IPS DF 6.9 (cell line): ENCODE measurements around the gene COL15A1.

Source experiments
- DNase-seq: peaks from one replicate; pipeline ENCODE4 v3.0.0-alpha.2; 2013; ENCODE audit warnings: low read depth, low spot score
- H3K27ac ChIP-seq: one replicate; pipeline ENCODE4 v1.5.1; 2013; ENCODE audit warnings: low read length, control low read depth
- H3K27me3 ChIP-seq: 2 replicates; pipeline ENCODE4 v1.6.1; 2013; ENCODE audit warnings: mild to moderate bottlenecking, low read length; ENCODE audit not compliant: control insufficient read depth, insufficient read depth
- H3K36me3 ChIP-seq: 2 replicates; pipeline ENCODE4 v1.6.1; 2013; ENCODE audit warnings: low read length; ENCODE audit not compliant: control insufficient read depth, insufficient read depth
- H3K4me1 ChIP-seq: 2 replicates; pipeline ENCODE4 v1.6.1; 2013; ENCODE audit warnings: low read length; ENCODE audit not compliant: control insufficient read depth, insufficient read depth
- H3K4me3 ChIP-seq: 2 replicates; pipeline ENCODE4 v1.5.1; 2013; ENCODE audit warnings: mild to moderate bottlenecking, low read length
- H3K9me3 ChIP-seq: 2 replicates; pipeline ENCODE4 v1.6.1; 2013; ENCODE audit warnings: low read length, inconsistent platforms; ENCODE audit not compliant: control insufficient read depth, insufficient read depth
- WGBS: extraction: QIAGEN DNeasy Blood & Tissue Kit; methylation state at CpG from one replicate; pipeline ENCODE4 v1.1.7; 2013; ENCODE audit warnings: mixed read lengths, missing lambda C conversion rate; ENCODE audit not compliant: insufficient read length, insufficient coverage; 5-methylcytosine and 5-hydroxymethylcytosine counted together

Gene COL15A1

DNA sequence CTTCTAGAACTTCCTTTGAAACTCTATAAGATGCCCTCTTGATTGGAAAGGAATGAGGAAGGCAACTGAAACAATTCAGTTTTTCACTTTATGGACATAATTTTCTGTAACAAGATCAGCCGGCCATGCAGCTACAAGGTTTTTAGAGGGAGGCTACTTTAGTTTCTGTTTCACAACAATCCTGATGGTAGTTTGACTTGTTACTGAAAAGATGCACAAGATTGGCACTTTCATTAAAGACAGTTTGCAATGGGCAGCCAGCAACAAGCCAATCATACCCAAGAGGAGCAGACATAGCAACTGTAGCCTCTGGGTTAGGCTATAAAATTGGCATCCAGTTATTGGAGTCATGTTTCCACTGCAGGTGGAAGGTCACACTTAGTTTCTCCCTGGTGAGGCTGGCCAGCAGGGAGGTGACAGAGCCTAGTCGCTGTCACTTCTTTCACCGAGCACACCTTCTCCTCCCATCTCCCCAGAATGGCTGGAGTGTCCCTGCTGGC lies 87.0 kb downstream of the COL15A1 start:
- no peaks in the 10 kb centered on the region for H3K36me3 ChIP-seq
- no peak for DNase-seq
- no peaks in the 10 kb centered on the region for H3K27me3 ChIP-seq
- WGBS, result no CpG with 5 or more reads among the region's 3 CpGs
- H3K27ac ChIP-seq, result no peak overlapping the region
- no peaks in the 10 kb centered on the region for H3K9me3 ChIP-seq
- no peaks in the 10 kb centered on the region for H3K4me1 ChIP-seq
- no peak overlapping the region for H3K4me3 ChIP-seq

DNA sequence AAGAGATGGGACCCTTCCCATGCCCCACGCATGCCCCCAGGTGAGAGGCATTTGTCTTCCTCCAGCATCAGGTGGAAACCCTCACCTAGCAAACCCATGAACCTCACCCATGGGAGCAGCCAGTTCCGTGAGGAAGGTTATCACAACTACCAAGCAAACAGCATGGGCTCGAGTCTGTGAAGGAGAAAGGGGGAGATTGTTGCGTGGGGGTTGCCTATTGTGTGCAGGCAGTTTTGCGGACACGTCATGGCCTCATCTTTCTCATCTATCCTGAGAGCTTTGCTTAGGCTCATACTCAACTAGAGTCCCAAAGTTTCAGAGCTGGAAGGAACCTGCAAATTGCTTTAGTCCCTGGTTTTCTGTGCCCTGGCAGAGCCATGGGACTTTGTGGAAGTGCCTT lies 87.6 kb downstream of the COL15A1 start:
- H3K4me3 ChIP-seq, result no peak overlapping the region
- no peaks in the 10 kb centered on the region for H3K9me3 ChIP-seq
- DNase-seq, result no peak
- no CpG with 5 or more reads among the region's 6 CpGs for WGBS
- no peak overlapping the region for H3K27ac ChIP-seq
- no peaks in the 10 kb centered on the region for H3K36me3 ChIP-seq
- H3K4me1 ChIP-seq, result no peaks in the 10 kb centered on the region
- H3K27me3 ChIP-seq, result no peaks in the 10 kb centered on the region

DNA sequence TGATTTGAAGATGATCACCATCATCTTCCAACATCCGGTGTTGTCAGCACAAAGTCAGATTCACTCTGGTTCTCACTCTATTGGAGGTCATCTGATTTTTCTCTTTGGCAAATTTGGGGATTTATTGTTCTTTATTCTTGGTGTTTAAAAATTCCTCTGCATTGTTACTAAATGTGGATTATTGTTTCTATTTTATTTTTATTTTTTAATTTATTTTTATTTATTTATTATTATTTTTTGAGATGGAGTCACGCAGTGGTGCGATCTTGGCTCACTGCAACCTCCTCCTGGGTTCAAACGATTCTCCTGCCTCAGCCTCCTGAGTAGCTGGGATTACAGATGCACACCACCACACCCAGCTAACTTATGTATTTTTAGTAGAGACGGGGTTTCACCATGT lies 88.3 kb downstream of the COL15A1 start:
- Histone ChIP-seq H3K27ac (no peak overlapping the region), H3K4me1 (no peaks in the 10 kb centered on the region), H3K4me3 (no peak overlapping the region), H3K27me3 (no peaks in the 10 kb centered on the region), H3K36me3 (no peaks in the 10 kb centered on the region), H3K9me3 (no peaks in the 10 kb centered on the region)
- DNase-seq, result no peak
- WGBS, result no CpG with 5 or more reads among the region's 5 CpGs

DNA sequence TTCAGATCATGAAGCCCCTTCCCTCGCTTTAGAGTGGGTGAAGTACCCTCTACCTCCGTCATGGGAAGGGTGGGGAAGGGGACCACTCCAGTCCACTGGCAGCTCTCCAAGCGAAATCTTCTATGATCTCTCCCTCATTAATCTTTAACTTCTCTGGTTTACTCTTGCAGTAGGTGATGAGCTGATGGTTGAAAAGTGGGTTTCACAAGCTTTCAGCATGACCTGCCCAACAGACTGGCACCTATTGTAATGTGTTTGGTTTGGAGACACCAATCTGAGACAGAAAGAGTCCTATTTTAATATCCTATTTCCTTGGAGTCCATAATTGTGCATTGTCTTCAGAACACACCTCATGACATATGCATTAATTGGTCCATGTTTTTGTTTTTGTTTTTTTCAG lies 90.4 kb downstream of the COL15A1 start:
- H3K4me3 ChIP-seq, result no peak overlapping the region

DNA sequence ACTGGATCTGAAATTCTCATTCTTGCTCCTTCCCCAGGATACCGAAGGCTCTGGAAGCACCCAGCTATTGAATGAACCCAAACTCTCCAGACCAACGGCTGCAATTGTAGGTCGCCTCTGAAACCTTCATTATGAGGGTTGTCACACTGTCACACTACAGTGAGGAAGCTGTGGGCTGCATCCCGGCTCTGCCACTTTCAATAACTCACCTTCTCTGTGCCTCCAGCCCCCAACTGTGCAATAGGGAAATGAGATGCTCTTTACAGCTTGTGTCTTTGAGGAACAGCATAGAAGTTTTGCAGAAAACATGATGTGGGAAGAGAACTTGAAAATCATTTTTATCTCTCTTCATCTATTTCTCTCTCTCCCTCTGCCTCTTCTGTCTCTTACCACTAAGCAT lies 91.6 kb downstream of the COL15A1 start:
- WGBS, result no CpG with 5 or more reads among the region's 4 CpGs
- H3K9me3 ChIP-seq, result no peaks in the 10 kb centered on the region
- no peaks in the 10 kb centered on the region for H3K4me1 ChIP-seq
- H3K36me3 ChIP-seq, result no peaks in the 10 kb centered on the region
- H3K4me3 ChIP-seq, result no peak overlapping the region
- DNase-seq, result no peak
- H3K27ac ChIP-seq, result no peak overlapping the region
- no peaks in the 10 kb centered on the region for H3K27me3 ChIP-seq

More for the DNA sequence above, 90.4 kb downstream of the COL15A1 start:
- Histone ChIP-seq H3K36me3 (no peaks in the 10 kb centered on the region), H3K9me3 (no peaks in the 10 kb centered on the region), H3K4me1 (no peaks in the 10 kb centered on the region), H3K27ac (no peak overlapping the region), H3K27me3 (no peaks in the 10 kb centered on the region)
- no CpG with 5 or more reads among the region's 3 CpGs for WGBS
- no peak for DNase-seq

DNA sequence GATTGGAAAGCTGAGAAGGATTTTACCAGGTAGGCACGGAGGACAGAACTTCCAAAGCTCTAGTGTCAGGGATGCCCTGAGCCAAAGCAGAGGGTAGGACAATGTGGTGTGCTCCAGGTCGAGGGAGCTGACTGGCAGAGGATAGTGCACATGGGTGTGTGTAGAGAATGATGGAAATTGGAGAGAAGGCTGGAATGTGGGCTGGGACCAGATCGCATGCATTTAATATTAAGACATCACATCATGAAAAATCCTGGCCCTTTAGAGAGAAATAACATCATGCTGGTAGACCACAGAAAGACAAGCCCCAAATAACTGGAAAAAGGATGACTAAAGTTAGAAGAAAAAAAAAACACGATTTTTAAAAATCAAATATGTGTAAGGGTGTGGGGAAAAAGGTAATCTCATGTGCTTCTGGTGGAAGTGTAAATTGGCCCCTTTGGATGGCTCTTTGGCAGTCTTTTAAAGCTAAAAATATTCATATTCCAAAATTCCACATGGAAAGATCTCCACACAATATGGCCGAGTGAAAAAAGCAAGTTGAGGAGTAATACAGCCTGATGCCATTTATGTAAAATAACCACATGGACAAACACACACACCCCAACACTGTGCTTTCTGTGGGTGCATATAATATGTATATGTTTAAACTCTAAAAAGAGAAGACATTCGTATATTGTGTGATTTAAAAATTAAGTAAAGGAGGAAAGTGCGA lies 94.2 kb downstream of the COL15A1 start:
- 100% methylated on average over 2 of the region's 7 CpGs for WGBS
- Histone ChIP-seq H3K9me3 (no peaks in the 10 kb centered on the region), H3K27me3 (no peaks in the 10 kb centered on the region), H3K36me3 (no peaks in the 10 kb centered on the region), H3K27ac (no peak overlapping the region), H3K4me3 (no peak overlapping the region), H3K4me1 (no peaks in the 10 kb centered on the region)
- no peak for DNase-seq

DNA sequence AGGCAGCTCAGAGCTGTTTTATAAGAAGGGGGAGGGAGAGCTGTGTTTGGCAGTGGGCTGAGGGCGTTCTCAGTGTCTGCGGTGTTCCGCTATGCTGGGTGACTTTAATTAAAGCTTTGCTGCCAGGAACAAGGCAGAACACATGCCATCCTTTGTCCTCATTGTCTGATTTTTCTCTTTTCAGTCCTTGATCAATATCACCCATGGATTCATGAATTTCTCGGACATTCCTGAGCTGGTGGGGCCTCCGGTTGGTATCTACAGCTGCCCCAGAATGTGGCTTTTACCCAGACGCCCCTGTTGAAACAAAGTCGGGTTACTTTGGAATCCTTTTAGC lies 94.7 kb downstream of the COL15A1 start:
- no peak overlapping the region for H3K27ac ChIP-seq
- no peak for DNase-seq
- WGBS, result no CpG with 5 or more reads among the region's 7 CpGs
- no peaks in the 10 kb centered on the region for H3K4me1 ChIP-seq
- no peaks in the 10 kb centered on the region for H3K9me3 ChIP-seq
- H3K27me3 ChIP-seq, result no peaks in the 10 kb centered on the region
- H3K4me3 ChIP-seq, result no peak overlapping the region
- no peaks in the 10 kb centered on the region for H3K36me3 ChIP-seq

DNA sequence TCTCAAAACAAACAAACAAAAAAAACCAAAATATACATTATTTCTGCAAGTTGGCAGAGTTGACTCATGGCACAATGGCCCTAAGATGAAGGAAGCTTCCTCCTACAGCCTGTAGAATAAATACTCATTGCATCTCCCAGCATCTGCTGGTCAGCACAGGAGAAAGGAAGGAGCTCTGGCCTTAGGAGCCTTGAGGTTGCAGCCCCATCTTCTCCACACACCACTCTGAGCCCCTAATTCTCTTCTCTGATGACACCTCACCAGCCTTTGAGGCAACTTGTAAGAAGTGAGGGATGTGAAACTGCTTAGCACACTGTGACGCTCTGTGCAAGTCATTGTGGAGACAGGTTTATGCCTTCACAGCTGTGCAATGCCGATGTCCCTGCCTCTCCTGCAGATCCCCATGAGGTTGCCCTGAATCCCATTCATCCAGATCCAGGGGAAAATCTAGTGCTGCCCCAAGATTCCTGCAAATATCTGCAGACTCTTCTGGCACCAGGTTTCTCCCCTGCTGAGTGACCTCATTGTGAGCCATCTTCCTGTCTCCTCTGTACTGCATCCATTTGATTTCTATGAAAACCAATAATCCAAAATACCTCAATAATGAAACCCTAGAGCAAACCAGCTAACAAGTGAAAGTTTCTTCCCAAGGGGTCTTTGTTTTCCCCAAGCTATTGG lies 95.9 kb downstream of the COL15A1 start:
- no peaks in the 10 kb centered on the region for H3K27me3 ChIP-seq
- no peaks in the 10 kb centered on the region for H3K9me3 ChIP-seq
- no peaks in the 10 kb centered on the region for H3K4me1 ChIP-seq
- no peak overlapping the region for H3K4me3 ChIP-seq
- no peak overlapping the region for H3K27ac ChIP-seq
- DNase-seq, result no peak
- H3K36me3 ChIP-seq, result no peaks in the 10 kb centered on the region
- WGBS, result no CpG with 5 or more reads among the region's 2 CpGs

DNA sequence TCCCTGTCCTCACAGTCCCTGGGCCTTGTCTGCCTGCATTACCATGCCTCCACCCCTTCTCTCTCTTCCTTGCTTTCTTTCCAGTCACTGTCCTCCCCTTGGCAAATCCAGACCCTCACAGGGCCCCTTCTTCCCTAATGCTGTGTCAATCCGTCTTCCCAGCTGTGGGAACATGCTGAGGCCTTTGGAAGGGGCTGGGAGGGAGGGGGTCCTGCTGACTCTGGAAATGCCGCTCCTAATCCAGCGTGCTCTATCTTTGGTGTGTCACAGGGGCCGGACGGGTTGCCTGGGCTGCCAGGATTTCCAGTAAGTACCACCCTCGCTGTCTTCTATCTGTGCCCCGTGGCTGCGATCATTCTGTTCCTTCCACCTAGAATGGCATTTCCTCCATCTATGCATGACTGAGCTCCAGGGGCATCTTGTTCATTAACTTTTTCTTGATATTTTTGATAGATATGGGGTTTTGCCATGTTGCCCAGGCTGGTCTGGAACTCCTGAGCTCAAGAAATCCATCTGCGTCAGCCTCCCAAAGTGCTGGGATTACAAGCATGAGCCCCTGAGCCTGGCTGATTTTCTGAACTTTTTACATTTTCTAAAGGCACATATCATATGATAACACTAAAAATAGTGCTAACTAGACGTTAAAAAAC lies 96.7 kb downstream of the COL15A1 start:
- Histone ChIP-seq H3K4me3 (no peak overlapping the region), H3K27me3 (no peaks in the 10 kb centered on the region), H3K36me3 (no peaks in the 10 kb centered on the region), H3K27ac (no peak overlapping the region), H3K4me1 (no peaks in the 10 kb centered on the region), H3K9me3 (no peaks in the 10 kb centered on the region)
- DNase-seq, result no peak
- WGBS, result no CpG with 5 or more reads among the region's 10 CpGs

DNA sequence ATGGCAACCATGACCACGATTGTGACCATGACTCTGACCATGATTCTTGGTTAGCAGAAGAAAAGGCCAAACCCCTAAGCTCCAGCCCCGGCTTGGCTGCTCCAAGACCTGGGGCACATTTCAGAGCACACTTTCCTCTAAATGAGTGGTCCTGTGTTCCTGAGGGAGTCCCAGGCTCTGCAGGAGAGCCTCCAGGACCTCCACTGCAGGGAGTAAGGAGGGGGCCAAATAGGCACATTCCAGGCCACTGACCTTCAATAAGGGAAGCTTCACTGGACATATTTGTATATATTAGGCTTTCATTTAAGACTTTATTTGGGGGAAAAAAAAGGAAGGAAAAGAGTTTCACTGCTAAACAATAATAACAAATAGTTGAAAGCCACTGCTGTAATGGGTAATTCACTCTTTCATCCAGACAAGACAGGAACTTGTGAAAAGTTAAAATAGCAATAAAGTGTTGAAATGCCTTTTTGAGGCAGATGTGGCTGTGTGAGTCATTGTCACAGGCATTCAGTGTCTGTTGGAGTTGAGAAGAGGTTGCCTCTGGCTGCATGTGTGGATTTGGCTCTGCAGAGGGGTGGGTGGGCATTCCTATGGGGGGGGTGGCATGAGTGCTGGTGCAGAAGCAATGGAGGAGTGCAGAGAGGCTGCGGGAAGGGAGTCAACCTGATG lies 97.3 kb downstream of the COL15A1 start:
- DNase-seq, result no peak
- Histone ChIP-seq H3K27ac (no peak overlapping the region), H3K36me3 (no peaks in the 10 kb centered on the region), H3K4me1 (no peaks in the 10 kb centered on the region), H3K4me3 (no peak overlapping the region), H3K27me3 (no peaks in the 10 kb centered on the region), H3K9me3 (no peaks in the 10 kb centered on the region)
- no CpG with 5 or more reads among the region's 3 CpGs for WGBS
